ENCODE results near the gene TPK1.
A peak's percentile ranks its signal among the peaks of the same experiment; 100 is the strongest.
"Not testable (repeated sequence)": the region's sequence is repeated elsewhere in the genome, so short reads cannot be mapped to it uniquely, and the experiment has no call there.

Gene TPK1

GRCh38 chr7:144596953-144597352 lies 238.9 kb downstream of the TPK1 start:
- DNase-seq, result no peak

GRCh38 chr7:144594580-144594979 lies 241.3 kb downstream of the TPK1 start:
- no peak for DNase-seq

GRCh38 chr7:144588559-144589051 lies 247.2 kb downstream of the TPK1 start:
- DNase-seq, result no peak

GRCh38 chr7:144587701-144588100 lies 248.2 kb downstream of the TPK1 start:
- no peak for DNase-seq

- no peak for DNase-seq
These were observed 251.1 kb downstream of the TPK1 start for GRCh38 chr7:144584726-144585125.

- DNase-seq, result no peak
These were observed 256.2 kb downstream of the TPK1 start for GRCh38 chr7:144579687-144580086.

- no peak for DNase-seq
These were observed 260.4 kb downstream of the TPK1 start for GRCh38 chr7:144575456-144575855.

- not testable (repeated sequence) for DNase-seq
These were observed 261.1 kb downstream of the TPK1 start for GRCh38 chr7:144574753-144575152.

GRCh38 chr7:144568233-144568632 lies 267.6 kb downstream of the TPK1 start:
- DNase-seq, result no peak

- DNase-seq, result no peak
These were observed 270.3 kb downstream of the TPK1 start for GRCh38 chr7:144565586-144565985.

- no peak for DNase-seq
These were observed 286.0 kb downstream of the TPK1 start for GRCh38 chr7:144549861-144550260.

- DNase-seq, result no peak
These were observed 287.3 kb downstream of the TPK1 start for GRCh38 chr7:144548556-144548955.

GRCh38 chr7:144547888-144548287 lies 288.0 kb downstream of the TPK1 start:
- no peak for DNase-seq

- DNase-seq, result no peak
These were observed 289.1 kb downstream of the TPK1 start for GRCh38 chr7:144546782-144547181.

GRCh38 chr7:144545330-144545729 lies 290.5 kb downstream of the TPK1 start:
- no peak for DNase-seq

GRCh38 chr7:144534655-144535395 lies 301.0 kb downstream of the TPK1 start:
- DNase-seq, result no peak

- no peak for DNase-seq
These were observed 301.7 kb downstream of the TPK1 start for GRCh38 chr7:144534196-144534595.

GRCh38 chr7:144531181-144531580 lies 304.7 kb downstream of the TPK1 start:
- DNase-seq, result no peak

GRCh38 chr7:144529269-144529926 lies 306.5 kb downstream of the TPK1 start:
- peak; percentile 32 for DNase-seq

GRCh38 chr7:144528536-144529045 lies 307.3 kb downstream of the TPK1 start:
- no peak for DNase-seq

- DNase-seq, result no peak
These were observed 308.8 kb downstream of the TPK1 start for GRCh38 chr7:144527051-144527471.

- no peak for DNase-seq
These were observed 309.9 kb downstream of the TPK1 start for GRCh38 chr7:144525956-144526355.

- DNase-seq, result no peak
These were observed 311.6 kb downstream of the TPK1 start for GRCh38 chr7:144524271-144524670.

GRCh38 chr7:144523621-144524020 lies 312.2 kb downstream of the TPK1 start:
- no peak for DNase-seq
